ENCODE data around the gene ELP1.
"Not testable (repeated sequence)": the region's sequence is repeated elsewhere in the genome, so short reads cannot be mapped to it uniquely, and the experiment has no call there.

The ELP1 gene

DNA sequence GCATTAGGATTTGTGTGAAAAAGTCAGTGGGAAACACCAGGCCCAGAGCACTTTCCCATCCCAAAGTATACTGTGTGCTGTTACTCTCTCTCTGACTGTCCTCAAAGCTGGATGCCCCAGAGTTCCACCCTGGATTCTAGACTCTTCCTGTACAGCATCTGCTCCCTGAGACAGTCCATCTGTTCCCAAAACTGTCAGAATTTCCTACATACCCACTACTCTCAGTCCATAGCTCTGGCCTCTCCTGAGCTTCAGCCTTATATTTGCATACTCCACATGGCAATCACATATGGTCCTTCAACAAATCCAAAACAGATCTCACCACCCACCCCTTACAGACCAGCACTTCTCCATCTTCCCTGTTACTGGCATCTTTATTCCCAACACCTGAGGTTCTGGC lies 9.5 kb downstream of the ELP1 start:
- no peak for DNase-seq (ENCODE audit: low read depth)

DNA sequence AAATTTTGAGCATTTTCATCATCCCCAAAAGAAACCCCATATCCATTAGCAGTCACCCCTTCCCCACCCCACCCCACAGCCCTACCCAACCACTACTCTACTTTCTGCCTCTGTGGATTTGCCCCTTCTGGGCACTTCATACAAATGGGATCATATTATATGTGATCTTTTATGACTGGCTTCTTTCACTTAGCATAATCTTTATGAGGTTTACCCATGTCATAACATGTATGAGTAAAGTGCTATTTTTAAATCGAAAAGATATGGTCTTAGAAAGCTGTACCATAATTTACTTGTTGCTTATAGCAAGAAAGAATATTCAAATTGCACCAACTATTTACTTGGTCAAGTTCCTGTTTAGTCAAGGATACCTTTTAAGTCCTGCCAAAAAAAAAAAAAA lies 12.7 kb downstream of the ELP1 start:
- no peak for DNase-seq (ENCODE audit: low read depth)

DNA sequence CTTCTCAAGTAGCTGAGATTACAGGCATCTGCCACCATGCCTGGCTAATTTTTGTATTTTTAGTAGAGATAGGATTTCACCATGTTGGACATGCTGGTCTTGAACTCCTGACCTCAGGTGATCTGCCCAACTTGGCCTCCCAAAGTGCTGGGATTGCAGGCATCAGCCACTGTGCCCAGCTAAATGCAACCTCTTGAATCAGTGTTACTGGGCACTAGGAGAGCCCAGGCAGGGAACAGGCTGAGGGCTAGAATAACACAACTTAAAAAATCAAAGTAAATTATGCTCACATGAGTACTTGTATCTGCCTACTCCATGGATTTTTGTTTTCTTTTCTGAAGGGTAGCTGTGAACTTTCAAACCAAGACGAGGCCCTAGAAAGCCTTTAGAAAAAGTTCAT lies 13.5 kb downstream of the ELP1 start:
- not testable (repeated sequence) for DNase-seq (ENCODE audit: low read depth)

DNA sequence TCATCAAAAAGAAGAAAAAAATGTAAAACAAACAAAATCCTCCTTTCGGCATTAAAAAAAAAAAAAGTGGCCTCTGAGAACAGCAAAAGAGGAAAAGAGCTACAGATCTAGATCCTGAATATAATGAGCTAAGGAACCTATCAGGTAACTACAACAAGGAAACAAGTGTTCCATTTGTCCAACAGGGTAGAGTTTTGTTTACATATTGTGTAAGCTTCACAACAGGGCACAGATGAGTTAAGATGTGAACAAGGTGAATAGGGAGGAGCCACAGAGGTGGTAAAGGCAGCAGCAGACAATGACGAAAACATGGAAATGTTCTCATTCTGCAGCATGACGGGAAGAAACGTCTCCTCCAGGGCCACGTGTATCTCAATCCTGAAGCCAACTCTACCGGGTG lies 14.4 kb downstream of the ELP1 start:
- no peak for DNase-seq (ENCODE audit: low read depth)

DNA sequence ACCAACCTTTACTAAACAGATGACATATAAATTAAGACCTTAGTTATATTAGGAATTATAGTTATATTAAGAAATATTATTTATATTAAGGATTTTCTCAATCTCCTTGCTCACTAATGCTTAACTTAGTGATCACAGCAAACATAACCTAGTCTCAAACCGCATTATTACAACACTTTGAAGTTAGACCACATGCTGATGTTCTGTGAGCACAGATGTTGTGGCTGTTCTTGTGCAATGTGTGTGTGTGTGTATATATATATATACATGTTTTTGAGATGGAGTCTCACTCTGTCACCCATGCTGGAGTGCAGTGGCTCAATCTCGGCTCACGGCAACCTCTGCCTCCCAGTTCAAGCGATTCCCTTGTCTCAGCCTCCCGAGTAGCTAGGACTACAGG lies 20.5 kb downstream of the ELP1 start:
- no peak for DNase-seq (ENCODE audit: low read depth)

DNA sequence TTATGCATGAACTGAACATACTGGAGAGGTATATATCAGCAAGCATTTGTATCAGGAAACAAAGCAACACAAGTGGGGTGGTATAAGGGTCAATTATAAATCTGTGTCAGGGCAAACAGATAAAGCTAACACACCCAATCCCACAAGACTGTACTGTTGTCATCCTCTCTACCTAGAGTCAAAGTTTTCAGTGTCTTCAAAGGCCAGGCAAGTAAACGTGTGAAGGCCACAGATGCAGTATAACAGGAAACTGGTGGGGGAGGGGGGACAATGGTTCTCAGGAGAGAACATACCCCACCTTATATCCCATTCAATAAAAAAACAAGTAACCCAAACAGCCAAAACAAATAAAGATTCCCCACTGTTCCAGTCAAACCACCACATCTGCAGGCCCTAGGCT lies 22.1 kb downstream of the ELP1 start:
- no peak for DNase-seq (ENCODE audit: low read depth)

DNA sequence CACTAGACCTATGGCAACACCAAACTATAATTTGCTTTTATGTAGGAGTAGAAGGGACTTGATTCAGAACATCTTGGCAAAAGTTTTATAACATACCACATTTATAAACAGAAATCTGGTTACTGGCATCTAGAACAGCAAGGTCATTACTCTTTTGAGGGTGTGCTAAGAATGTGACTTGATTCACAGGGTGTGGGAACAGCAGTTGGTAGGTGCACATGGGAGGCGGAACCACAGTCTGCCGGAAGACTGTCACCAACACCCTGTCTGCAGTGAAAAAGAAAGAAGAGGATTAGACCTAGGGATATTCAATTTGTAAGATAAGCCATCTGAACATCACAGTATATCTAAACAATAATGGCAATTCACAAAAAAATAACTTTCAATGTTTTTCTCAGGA lies 23.0 kb downstream of the ELP1 start:
- no peak for DNase-seq (ENCODE audit: low read depth)

DNA sequence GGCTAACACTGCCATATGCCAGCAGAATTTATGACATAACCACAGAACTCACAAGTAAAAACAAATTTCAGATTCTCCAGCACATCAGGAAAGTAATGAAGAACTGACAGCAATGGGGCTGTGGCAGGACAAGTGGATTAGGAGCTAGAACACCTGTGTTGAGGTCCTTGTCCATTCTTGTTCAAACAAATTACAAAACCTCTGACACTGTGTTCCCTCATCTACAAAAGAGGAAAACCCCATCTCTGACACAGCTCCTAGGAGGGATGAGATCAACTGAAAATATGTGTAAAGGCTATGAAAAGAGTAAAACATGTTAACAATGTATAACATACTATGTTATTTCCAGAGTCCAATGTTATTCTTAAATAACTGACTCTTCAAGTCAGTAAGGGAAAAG lies 23.5 kb downstream of the ELP1 start:
- no peak for DNase-seq (ENCODE audit: low read depth)

DNA sequence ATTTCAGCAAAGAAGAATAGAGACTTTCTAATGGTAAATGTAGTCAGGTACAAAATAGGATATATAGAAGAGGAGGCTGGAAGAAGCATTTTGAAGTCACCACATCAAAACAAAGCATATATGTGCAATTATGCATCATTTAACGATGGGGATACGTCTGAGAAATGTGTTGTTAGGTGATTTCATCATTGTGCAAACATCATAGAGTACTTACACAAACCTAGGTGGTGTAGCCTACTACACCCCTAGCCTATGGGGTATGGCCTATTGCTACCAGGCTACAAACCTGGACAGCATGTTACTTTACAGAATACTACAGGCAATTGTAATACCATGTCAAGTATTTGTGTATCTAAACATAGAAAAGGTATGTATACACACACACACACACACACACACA lies 28.4 kb downstream of the ELP1 start:
- DNase-seq (ENCODE audit: low read depth) = no peak

DNA sequence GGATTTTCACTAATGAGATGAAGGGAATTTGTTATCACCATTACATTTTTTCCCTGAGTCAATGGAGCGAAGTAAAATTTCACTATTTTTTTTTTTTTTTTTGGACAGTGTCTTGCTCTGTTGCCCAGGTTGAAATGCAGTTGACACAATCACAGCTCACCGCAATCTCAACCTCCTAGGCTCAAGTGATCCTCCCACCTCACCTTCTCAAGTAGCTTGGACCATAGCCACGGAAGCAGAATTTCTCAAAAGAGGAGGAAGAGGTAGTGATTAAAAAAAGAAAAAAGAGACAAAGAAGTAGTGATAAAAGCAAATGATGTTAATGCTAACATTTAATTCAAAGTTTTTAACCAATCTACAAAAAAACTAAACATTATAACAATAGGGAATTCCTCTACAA lies 29.8 kb downstream of the ELP1 start:
- DNase-seq (ENCODE audit: low read depth) = no peak

DNA sequence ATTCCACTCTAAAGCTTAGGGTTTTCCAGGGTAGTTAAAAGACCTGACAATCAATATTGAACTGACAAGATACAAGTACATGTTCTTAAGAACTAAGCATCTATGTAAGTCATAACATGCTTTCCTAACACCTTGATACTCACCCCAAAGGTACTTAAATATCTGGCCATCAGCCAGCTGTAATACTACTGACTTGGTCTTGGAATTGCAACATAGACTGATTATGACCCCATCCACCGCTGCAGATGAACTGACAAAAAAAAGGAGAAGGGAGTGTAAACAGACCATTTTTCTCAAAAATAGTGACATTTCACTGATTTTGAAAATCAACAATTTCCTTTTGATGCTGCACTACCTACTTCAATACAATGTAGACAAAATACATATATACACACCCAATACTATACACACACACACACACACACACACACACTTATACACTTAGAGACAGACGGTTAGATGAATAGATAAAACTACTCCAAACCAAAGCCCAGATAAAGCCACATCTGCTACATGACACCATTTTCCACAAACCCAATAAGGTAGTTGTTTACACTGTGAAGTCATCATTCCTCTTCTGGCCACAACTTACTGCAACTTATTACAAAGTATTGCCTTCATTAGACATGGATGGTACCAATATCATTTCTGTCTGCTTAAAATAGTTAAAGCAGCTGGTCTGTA lies 30.4 kb downstream of the ELP1 start:
- no peak for DNase-seq (ENCODE audit: low read depth)

DNA sequence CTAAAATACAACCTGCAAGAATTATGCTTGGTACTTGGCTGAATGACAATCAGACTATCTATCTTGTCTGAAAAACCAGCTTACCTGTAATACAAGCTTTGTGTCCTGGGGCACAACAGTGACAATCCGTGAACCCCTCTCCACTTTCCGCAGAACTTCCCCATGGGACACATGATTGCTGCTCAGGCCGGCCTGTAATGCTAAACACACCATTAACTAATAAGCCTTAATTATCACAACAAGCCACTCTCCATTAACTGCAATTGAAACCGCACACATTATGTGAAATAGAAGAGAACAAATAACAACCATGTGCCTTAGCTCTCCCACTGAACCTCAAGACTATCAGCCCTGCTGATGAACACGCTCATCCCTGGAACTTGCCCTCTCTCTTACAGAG lies 33.7 kb downstream of the ELP1 start:
- DNase-seq (ENCODE audit: low read depth) = no peak

DNA sequence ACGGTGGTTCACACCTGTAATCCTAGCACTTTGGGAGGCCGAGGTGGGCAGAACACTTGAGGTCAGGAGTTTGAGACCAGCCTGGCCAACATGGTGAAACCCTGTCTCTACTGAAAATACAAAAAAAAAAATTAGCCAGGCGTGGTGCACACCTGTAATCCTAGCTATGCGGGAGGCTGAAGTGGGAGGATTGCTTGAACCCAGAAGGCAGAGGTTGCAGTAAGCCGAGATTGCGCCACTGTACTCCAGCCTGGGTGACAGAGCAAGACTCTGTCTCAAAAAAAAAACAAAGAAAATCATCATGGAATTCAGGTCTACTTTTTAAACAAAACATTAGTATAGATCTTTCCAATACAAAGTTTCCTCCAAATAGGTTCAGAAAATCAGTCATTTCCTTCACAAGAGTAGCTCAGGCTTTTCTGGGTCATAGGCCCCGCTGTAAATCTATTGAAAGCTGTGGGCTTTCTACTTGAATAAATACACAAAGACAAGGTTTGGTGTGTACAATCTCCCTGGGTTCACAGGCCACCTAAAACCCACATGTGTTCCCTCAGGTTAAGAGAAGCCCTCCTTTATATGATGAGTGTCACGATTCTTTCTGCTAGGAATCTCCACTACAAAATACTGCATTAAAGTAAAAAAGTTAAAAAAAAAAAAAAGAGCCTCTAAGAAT lies 34.8 kb downstream of the ELP1 start:
- not testable (repeated sequence) for DNase-seq (ENCODE audit: low read depth)

DNA sequence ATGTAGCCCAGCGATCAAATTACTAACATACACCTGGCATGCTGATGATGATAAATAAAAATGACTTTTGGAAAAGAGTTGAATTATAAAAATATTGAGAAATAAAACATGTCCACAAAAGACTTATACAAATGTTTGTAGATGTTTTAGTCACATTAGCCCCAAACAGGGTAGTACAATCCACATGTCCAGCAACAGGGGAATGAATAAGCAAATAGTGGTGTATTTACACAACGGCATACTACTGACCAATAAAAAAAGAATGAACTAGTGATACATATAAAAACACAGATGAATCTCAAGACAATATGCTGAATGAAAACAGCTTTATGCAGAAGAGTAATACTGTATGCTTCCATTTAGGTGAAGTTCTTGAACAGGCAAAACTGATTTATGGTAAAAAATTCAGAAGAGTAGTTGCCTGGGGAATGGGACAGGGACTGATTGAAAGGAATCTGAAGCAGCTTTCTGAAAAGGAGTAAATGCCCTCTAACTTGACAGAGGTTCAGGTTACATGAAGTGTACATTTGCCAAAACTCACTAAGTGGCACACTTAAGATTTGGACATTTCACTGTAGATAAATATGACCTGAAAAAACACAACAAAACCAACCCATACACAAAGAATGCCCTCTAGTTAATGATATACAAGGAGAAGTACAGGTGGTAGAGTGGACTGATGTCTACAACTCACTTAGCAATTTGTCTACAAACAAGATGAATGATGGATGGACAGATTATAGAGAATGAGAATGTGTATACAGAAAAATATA lies 36.4 kb downstream of the ELP1 start:
- no peak for DNase-seq (ENCODE audit: low read depth)

DNA sequence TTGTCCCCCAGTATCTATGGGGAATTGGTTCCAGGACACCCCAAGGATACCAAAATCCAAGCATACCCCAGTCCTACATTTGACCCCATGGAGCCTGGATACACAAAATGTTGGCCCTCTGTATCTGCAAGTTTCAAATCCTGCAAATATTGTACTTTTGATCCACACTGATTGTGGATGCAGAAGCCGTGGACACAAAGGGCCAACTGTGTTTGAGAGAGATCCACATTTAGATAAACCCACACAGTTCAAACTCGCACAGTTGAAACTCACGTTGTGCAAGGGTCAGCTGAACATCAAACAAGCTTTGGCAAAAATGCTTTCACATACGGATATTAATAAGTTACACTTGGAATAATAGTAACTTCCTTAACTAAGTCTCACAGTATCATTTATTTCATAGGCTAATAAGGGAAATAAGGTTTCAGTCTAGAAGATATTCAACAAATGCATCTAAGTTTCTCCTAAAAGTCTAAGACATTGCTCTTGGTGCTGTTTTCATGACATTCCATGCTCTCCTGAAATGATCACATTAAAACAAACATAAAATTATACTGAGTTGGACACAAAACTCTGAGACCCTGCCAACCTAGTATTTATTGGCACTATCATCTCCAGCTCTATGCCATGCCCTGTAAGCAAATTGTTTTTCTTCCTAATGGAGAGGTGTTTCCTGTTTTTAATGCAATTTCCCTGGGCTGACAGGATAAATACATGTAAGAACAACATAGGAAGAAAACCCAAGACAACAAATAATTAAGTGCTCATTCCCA lies 39.5 kb downstream of the ELP1 start:
- no peak for DNase-seq (ENCODE audit: low read depth)

DNA sequence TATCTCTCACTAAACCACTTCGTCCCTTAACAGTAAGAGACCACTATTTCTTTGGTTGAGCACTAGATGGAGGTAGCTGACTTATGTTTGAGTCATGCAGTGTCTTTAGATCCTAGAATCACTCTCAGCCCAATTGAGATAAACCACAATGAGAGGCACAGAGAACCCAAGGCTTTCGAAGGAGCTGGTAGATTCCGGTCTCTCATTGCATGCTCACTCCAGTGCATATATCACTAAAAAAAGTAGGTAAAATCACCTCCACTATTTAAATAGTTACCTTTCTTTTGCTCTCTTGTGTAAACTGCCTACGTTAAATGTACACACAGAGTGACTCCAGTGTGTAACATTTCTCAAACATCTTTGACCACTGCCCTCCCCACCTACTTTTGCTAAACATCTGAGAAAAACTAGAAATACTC lies 44.3 kb downstream of the ELP1 start:
- DNase-seq (ENCODE audit: low read depth) = no peak

DNA sequence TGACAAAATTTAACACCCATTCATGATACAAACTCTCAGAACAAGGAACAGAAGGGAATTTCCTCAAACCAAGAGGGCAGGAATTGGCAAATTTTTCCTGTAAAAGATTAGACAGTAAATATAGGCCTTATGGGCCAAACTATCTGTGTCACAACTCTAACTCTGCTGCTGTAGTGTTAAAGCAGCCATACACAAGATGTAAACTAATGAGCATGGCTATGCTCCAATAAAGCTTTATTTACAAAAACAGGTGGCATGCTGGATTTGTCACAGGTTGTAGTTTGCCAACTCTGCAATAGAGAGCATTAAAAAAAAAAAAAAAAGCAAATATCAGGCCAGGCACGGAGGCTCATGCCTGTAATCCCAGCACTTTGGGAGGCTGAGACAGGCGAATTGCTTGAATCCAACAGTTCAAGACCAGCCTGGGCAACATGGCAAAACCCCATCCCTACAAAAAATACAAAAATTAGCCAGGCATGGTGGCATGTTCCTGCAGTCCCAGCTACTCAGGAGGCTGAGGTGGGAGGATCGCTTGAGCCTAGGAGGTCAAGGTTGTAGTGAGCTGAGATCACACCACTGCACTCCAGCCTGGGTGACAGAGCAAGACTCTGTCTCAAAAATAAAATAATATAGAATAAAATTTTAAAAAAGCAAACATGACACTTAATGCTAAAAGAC lies 47.2 kb downstream of the ELP1 start:
- DNase-seq (ENCODE audit: low read depth) = not testable (repeated sequence)

DNA sequence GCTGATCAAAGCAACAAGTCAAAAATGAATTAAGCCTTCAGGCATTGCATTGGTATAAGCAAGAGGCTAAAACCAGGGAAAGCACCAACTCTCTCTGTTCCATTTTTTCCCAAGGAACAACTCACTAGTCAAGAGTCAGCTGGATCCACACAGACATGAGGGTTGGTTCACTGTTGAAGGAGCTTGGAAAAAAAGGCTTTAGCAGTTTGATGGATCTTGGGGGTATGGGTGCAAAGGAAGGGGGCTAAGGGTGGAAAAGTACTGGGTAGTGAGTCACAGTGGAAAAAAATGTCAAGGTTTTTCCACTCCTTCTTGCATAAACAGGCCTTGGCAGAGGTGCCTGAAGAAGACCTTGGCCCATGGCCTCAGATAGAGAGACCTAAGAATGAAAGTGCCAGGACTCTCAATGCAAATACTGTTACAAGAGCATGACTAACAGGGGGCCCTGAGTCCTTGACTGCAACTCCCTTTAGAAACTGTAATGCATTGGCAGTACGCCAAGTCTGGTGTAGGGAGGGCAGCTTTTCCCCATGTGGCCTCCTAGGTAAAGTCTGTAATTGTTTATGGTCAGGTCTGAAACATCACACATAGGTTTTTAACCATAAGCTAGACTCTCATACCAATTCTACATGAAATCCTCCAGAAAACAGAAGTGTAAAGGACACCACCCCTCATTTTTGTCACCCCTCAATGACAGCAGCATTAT lies 48.1 kb downstream of the ELP1 start:
- DNase-seq (ENCODE audit: low read depth) = peak; percentile 37

DNA sequence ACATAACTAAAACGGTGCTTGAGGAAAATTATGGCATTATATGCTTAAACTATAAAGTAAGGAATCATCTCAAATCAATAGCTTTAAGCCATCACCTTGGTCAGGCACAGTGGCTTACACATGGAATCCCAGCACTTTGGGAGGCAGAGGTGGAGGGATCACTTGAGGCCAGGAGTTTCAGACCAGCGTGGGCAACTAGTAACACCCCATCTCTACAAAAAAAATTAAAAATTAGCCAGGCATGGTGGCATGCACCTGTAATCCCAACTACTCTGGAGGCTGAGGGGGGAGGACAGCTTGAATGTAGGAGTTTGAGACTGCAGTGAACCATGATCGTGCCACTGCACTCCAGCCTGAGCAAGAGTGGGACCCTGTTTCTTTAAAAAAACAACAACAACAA lies 49.2 kb downstream of the ELP1 start:
- DNase-seq (ENCODE audit: low read depth) = no peak

DNA sequence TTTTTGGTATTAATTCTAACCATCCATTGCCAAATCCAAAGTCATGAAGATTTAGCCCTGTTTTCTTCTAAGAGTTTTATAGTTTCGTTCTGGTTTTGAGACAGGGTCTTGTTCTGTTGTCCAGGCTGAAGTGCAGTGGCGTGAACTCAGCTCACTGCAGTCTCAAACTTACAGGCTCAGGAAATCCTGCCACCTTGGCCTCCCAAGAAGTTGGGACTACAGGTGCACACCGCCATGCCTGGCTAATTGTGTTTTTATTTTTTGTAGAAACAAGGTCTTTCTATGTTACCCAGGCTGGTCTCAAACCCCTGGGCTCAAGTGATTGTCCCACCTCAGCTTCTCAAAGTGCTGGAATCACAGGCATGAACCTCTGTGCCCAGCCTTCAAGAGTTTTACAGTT lies 50.8 kb downstream of the ELP1 start:
- no peak for DNase-seq (ENCODE audit: low read depth)
